Upper lobe of left lung (tissue), 4 donors: Measurements from ENCODE around the gene SLCO6A1.

Source experiments
- EP300 ChIP-seq, 4 donors: sonication (generic); formaldehyde crosslinking; IDR thresholded peaks; one replicate each; pipeline ENCODE4 v1.5.1; 2017; ENCODE audit warnings: antibody characterized with exemption in 4 of 4, control low read depth in 2 of 4
- POLR2A ChIP-seq, 4 donors: fragments of 450-650 bp; IDR thresholded peaks; one replicate each; pipeline ENCODE4 v1.5.1; 2016 to 2017; ENCODE audit warnings: antibody characterized with exemption in 4 of 4, mild to moderate bottlenecking in 2 of 4
- POLR2AphosphoS5 ChIP-seq, 2 donors: sonication (generic); formaldehyde crosslinking; IDR thresholded peaks; one replicate each; pipeline ENCODE4 v1.5.1; 2017; ENCODE audit warnings: antibody characterized with exemption in 2 of 2
- TF ChIP-seq, protein P1 (sequence below), 6 experiments: fragments of 450-650 bp in 4 of 6; fragments of 200-600 bp in 2 of 6; sonication (generic) in 2 of 6; IDR thresholded peaks; one replicate each; pipeline ENCODE4 v1.5.1; 2016 to 2019; ENCODE audit warnings: antibody characterized with exemption in 6 of 6

DNA sequence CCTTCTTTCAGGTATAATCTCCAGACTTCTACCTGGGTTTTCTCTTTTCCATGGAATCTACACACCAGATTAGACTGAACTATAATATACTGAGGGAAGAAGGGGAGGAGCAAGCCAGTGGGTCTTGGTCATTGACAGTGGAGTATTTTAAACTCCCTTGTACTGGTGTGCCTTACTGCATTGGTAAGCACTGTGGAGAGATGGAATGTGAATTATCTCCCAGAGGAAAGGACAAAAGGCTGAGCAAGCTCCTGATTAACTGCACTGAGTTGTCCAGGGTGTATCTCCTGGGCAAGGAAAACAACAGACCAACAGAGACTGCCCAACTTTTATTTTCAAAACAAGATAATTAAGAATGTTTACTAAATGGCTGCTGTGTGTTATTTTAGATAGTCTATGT lies 29.8 kb upstream of the SLCO6A1 start:
- TF ChIP-seq POLR2A (IDR thresholded peaks at IDR 0.05) (no peak), POLR2AphosphoS5 (IDR thresholded peaks at IDR 0.05) (no peak), EP300 (IDR thresholded peaks at IDR 0.05) (no peak)
- TF ChIP-seq, protein P1, sequence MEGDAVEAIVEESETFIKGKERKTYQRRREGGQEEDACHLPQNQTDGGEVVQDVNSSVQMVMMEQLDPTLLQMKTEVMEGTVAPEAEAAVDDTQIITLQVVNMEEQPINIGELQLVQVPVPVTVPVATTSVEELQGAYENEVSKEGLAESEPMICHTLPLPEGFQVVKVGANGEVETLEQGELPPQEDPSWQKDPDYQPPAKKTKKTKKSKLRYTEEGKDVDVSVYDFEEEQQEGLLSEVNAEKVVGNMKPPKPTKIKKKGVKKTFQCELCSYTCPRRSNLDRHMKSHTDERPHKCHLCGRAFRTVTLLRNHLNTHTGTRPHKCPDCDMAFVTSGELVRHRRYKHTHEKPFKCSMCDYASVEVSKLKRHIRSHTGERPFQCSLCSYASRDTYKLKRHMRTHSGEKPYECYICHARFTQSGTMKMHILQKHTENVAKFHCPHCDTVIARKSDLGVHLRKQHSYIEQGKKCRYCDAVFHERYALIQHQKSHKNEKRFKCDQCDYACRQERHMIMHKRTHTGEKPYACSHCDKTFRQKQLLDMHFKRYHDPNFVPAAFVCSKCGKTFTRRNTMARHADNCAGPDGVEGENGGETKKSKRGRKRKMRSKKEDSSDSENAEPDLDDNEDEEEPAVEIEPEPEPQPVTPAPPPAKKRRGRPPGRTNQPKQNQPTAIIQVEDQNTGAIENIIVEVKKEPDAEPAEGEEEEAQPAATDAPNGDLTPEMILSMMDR (IDR thresholded peaks at IDR 0.05): no peak
